NCI-H748 (cell line): ENCODE data around the gene VENTX.

Experiments
- DNase-seq: peaks from one replicate; lab custom pipeline; 2025; ENCODE audit not compliant: unreplicated experiment; lab: John Stamatoyannopoulos, UW

Gene VENTX

GRCh38 chr10:133283931-133284330 is 46.3 kb downstream of the VENTX start:
- no peak for DNase-seq

- no peak for DNase-seq
Observed at GRCh38 chr10:133285217-133285616, 47.6 kb downstream of the VENTX start.

GRCh38 chr10:133286366-133286765 is 48.7 kb downstream of the VENTX start:
- no peak for DNase-seq

DNA sequence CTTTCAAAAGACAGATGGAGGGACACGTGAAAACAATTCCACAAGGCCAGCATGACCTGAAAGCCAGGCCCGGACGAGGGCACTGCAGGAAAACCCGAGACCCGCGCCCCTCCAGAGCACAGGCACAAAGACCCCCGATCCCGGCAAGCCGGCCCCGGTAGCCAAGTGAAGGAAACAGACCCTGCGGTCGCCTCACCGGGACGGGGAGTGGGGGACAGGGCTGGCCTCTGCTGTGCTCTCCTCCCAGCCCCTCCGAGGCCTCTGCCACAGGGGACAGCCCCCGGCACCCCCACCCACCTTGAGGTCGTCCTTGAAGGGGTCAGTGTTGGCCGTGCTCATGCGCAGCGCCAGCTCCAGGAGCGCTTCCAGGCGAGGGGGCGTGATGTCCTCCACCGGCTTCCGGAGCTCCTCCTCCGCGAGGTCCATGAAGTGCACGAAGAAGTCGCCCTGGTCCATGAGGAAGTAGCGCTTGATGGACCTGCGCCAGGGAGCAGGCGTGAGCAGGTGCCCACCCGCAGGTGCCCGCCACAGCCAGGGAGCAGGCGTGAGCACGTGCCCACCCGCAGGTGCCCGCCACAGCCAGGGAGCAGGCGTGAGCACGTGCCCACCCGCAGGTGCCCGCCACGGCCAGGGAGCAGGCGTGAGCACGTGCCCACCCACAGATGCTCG is 50.3 kb downstream of the VENTX start:
- DNase-seq = no peak

GRCh38 chr10:133289761-133290160 is 52.1 kb downstream of the VENTX start:
- no peak for DNase-seq
